Measurements from ENCODE around the gene OR11H1.
"Not testable (repeated sequence)": the region's sequence is repeated elsewhere in the genome, so short reads cannot be mapped to it uniquely, and the experiment has no call there.

Gene OR11H1

GRCh38 chr22:15527892-15528291 lies at the start of gene OR11H1:
TSS of gene OR11H1 (plus strand) at chr22:15528192. CDS start at chr22:15528192, 0 bp downstream.
- H3K4me3 Mint-ChIP-seq; H3K4me1 Mint-ChIP-seq; DNase-seq; H3K9me3 Mint-ChIP-seq; H3K27ac Mint-ChIP-seq; H3K36me3 Mint-ChIP-seq (ENCODE audit: low read depth); H3K27me3 Mint-ChIP-seq (ENCODE audit: low read depth, poor library complexity): not testable (repeated sequence)

- not testable (repeated sequence) for H3K4me1 Mint-ChIP-seq; H3K9me3 Mint-ChIP-seq; H3K36me3 Mint-ChIP-seq (ENCODE audit: low read depth); H3K27me3 Mint-ChIP-seq (ENCODE audit: low read depth, poor library complexity); H3K4me3 Mint-ChIP-seq; DNase-seq; H3K27ac Mint-ChIP-seq
These were observed 18.0 kb upstream of the OR11H1 start for GRCh38 chr22:15509967-15510366.

GRCh38 chr22:15515896-15516295 lies 12.1 kb upstream of the OR11H1 start:
- DNase-seq, H3K4me1 Mint-ChIP-seq, H3K9me3 Mint-ChIP-seq: not testable (repeated sequence)

GRCh38 chr22:15553767-15554166 lies 25.8 kb downstream of the OR11H1 start:
- not testable (repeated sequence) for H3K27ac Mint-ChIP-seq; H3K4me1 Mint-ChIP-seq; H3K27me3 Mint-ChIP-seq (ENCODE audit: low read depth, poor library complexity); H3K9me3 Mint-ChIP-seq; DNase-seq; H3K36me3 Mint-ChIP-seq (ENCODE audit: low read depth); H3K4me3 Mint-ChIP-seq

More at GRCh38 chr22:15515896-15516295, 12.1 kb upstream of the OR11H1 start:
- H3K4me3 Mint-ChIP-seq; H3K27me3 Mint-ChIP-seq (ENCODE audit: low read depth, poor library complexity); H3K27ac Mint-ChIP-seq; H3K36me3 Mint-ChIP-seq (ENCODE audit: low read depth): not testable (repeated sequence)

- H3K9me3 Mint-ChIP-seq; H3K27me3 Mint-ChIP-seq (ENCODE audit: low read depth, poor library complexity); H3K4me1 Mint-ChIP-seq; H3K27ac Mint-ChIP-seq; DNase-seq; H3K4me3 Mint-ChIP-seq; H3K36me3 Mint-ChIP-seq (ENCODE audit: low read depth): not testable (repeated sequence)
These were observed 35.5 kb downstream of the OR11H1 start for GRCh38 chr22:15563461-15563860.

GRCh38 chr22:15565063-15565462 lies 37.1 kb downstream of the OR11H1 start:
- H3K4me3 Mint-ChIP-seq; H3K4me1 Mint-ChIP-seq; H3K36me3 Mint-ChIP-seq (ENCODE audit: low read depth); DNase-seq; H3K9me3 Mint-ChIP-seq; H3K27ac Mint-ChIP-seq; H3K27me3 Mint-ChIP-seq (ENCODE audit: low read depth, poor library complexity): not testable (repeated sequence)

Measured in nephron progenitor cell (in vitro differentiated cells).